Astrocyte (in vitro differentiated cells and primary cell): ENCODE results near the gene TUT4. TPM values are rescaled to one million over a fixed set of nuclear protein-coding genes. Genes with fewer than 3 reads are reported as not detected.

Source experiments
- DNase-seq: peaks from one replicate; pipeline ENCODE4 v3.0.0-alpha.2; 2010; ENCODE audit warnings: low read depth
- FAIRE-seq: peaks from 2 replicates; lab custom pipeline; 2011; peaks lifted over from hg19 to GRCh38; lab: Jason Lieb, UNC
- H2AFZ ChIP-seq: 2 replicates; pipeline ENCODE4 v1.6.0; 2012; ENCODE audit warnings: low read depth, low read length, inconsistent platforms
- H3K27ac ChIP-seq: 2 replicates; pipeline ENCODE4 v1.5.1; 2011; ENCODE audit warnings: low read depth, low read length, inconsistent platforms
- H3K27me3 ChIP-seq: 2 replicates; pipeline ENCODE4 v1.6.0; 2011; ENCODE audit warnings: low read length, inconsistent platforms; ENCODE audit not compliant: insufficient read depth
- H3K36me3 ChIP-seq: 2 replicates; pipeline ENCODE4 v1.5.1; 2011; ENCODE audit warnings: low read length, inconsistent platforms; ENCODE audit not compliant: insufficient read depth
- H3K4me1 ChIP-seq: 2 replicates; pipeline ENCODE4 v1.5.1; 2011; ENCODE audit warnings: low read length, inconsistent platforms; ENCODE audit not compliant: insufficient read depth
- H3K4me2 ChIP-seq: 2 replicates; pipeline ENCODE4 v1.6.0; 2012; ENCODE audit warnings: low read length, inconsistent platforms
- H3K4me3 ChIP-seq: 2 replicates; pipeline ENCODE4 v1.5.1; 2011; ENCODE audit warnings: low read depth, mild to moderate bottlenecking, low read length, inconsistent platforms; ENCODE audit not compliant: insufficient read depth
- H3K79me2 ChIP-seq: 2 replicates; pipeline ENCODE4 v1.6.0; 2012; ENCODE audit warnings: mild to moderate bottlenecking, low read length, inconsistent platforms; ENCODE audit not compliant: insufficient read depth
- H3K9ac ChIP-seq: 2 replicates; pipeline ENCODE4 v1.6.0; 2012; ENCODE audit warnings: mild to moderate bottlenecking, low read length, inconsistent platforms
- H3K9me3 ChIP-seq: 2 replicates; pipeline ENCODE4 v1.5.1; 2012; ENCODE audit warnings: low read depth, mild to moderate bottlenecking, low read length, inconsistent platforms; ENCODE audit not compliant: insufficient read depth
- H4K20me1 ChIP-seq: 2 replicates; pipeline ENCODE4 v1.6.0; 2012; ENCODE audit warnings: low read length, inconsistent platforms; ENCODE audit not compliant: insufficient read depth
- H3K27ac Mint-ChIP-seq: one replicate; pipeline ENCODE4 v1.8.0; 2021; ENCODE audit warnings: mild to moderate bottlenecking, mixed read lengths; ENCODE audit not compliant: unreplicated experiment
- H3K27me3 Mint-ChIP-seq: one replicate; pipeline ENCODE4 v1.8.0; 2021; ENCODE audit warnings: low read depth, mixed read lengths; ENCODE audit not compliant: unreplicated experiment
- H3K36me3 Mint-ChIP-seq: one replicate; pipeline ENCODE4 v1.8.0; 2021; ENCODE audit warnings: low read depth, mixed read lengths; ENCODE audit not compliant: unreplicated experiment
- H3K4me1 Mint-ChIP-seq: one replicate; pipeline ENCODE4 v1.8.0; 2021; ENCODE audit warnings: low read depth, mixed read lengths; ENCODE audit not compliant: unreplicated experiment
- H3K4me3 Mint-ChIP-seq: one replicate; pipeline ENCODE4 v1.8.0; 2021; ENCODE audit warnings: mild to moderate bottlenecking, moderate library complexity, mixed read lengths; ENCODE audit not compliant: unreplicated experiment
- H3K9me3 Mint-ChIP-seq: one replicate; pipeline ENCODE4 v1.8.0; 2021; ENCODE audit warnings: mild to moderate bottlenecking, mixed read lengths; ENCODE audit not compliant: unreplicated experiment
- CTCF ChIP-seq: IDR thresholded peaks from 2 replicates; pipeline ENCODE4 v1.5.1; 2011; ENCODE audit warnings: low read depth, mild to moderate bottlenecking, inconsistent platforms, low read length, moderate library complexity; ENCODE audit not compliant: insufficient read depth
- EZH2 ChIP-seq: IDR thresholded peaks from 2 replicates; pipeline ENCODE4 v1.6.1; 2012; ENCODE audit warnings: mild to moderate bottlenecking, low read length, inconsistent platforms; ENCODE audit not compliant: insufficient read depth
- total RNA-seq: library from RNA; stranded (reverse); gene quantifications from 2 replicates; pipeline ENCODE4 v1.2.1, GENCODE V29; 2021

TUT4 gene
- total RNA-seq, 1 donor from 2014 or later, result 47.0 TPM

- Histone ChIP-seq H4K20me1 (no peaks in the 10 kb centered on the region), H3K79me2 (no peaks in the 10 kb centered on the region), H2AFZ (no peak overlapping the region), H3K27me3 (peaks cover 6% of the 10 kb centered on the region), H3K4me1 (no peaks in the 10 kb centered on the region), H3K4me2 (no peak overlapping the region), H3K9ac (no peak overlapping the region), H3K4me3 (no peak overlapping the region), H3K9me3 (no peaks in the 10 kb centered on the region), H3K27ac (no peak overlapping the region), H3K36me3 (no peaks in the 10 kb centered on the region)
- no peaks in the 10 kb centered on the region for H3K9me3 Mint-ChIP-seq
- no peak overlapping the region for H3K27ac Mint-ChIP-seq
- FAIRE-seq, result no peak
- H3K4me1 Mint-ChIP-seq, result no peaks in the 10 kb centered on the region
- TF ChIP-seq EZH2 (no peak), CTCF (no peak)
- H3K36me3 Mint-ChIP-seq, result no peaks in the 10 kb centered on the region
- no peak for DNase-seq
- H3K27me3 Mint-ChIP-seq, result peaks cover 6% of the 10 kb centered on the region
- H3K4me3 Mint-ChIP-seq, result no peak overlapping the region
These were observed 40.6 kb upstream of the TUT4 start for GRCh38 chr1:52593495-52593894.

GRCh38 chr1:52592637-52593323 lies 39.9 kb upstream of the TUT4 start:
- H3K4me3 ChIP-seq, result no peak overlapping the region
- FAIRE-seq (no peak), DNase-seq (no peak)
- H3K9ac ChIP-seq, result no peak overlapping the region
- peaks cover 3% of the 10 kb centered on the region for H3K27me3 Mint-ChIP-seq
- no peak overlapping the region for H3K27ac ChIP-seq
- H3K27ac Mint-ChIP-seq, result no peak overlapping the region
- no peaks in the 10 kb centered on the region for H3K79me2 ChIP-seq
- no peak overlapping the region for H2AFZ ChIP-seq
- H3K36me3 ChIP-seq, result no peaks in the 10 kb centered on the region
- no peaks in the 10 kb centered on the region for H3K4me1 ChIP-seq
- no peaks in the 10 kb centered on the region for H3K9me3 Mint-ChIP-seq
- peaks cover 6% of the 10 kb centered on the region for H3K27me3 ChIP-seq
- H3K4me2 ChIP-seq, result no peak overlapping the region
- no peaks in the 10 kb centered on the region for H3K4me1 Mint-ChIP-seq
- H3K36me3 Mint-ChIP-seq, result no peaks in the 10 kb centered on the region
- no peak for TF ChIP-seq EZH2
- TF ChIP-seq CTCF, result no peak
- H4K20me1 ChIP-seq, result no peaks in the 10 kb centered on the region
- no peak overlapping the region for H3K4me3 Mint-ChIP-seq
- H3K9me3 ChIP-seq, result no peaks in the 10 kb centered on the region

- Mint-ChIP-seq H3K9me3 (no peaks in the 10 kb centered on the region), H3K36me3 (no peaks in the 10 kb centered on the region), H3K27me3 (peaks cover 2% of the 10 kb centered on the region), H3K27ac (no peak overlapping the region), H3K4me3 (no peak overlapping the region), H3K4me1 (peaks cover 1% of the 10 kb centered on the region)
- Histone ChIP-seq H3K9ac (no peak overlapping the region), H3K79me2 (no peaks in the 10 kb centered on the region), H4K20me1 (no peaks in the 10 kb centered on the region), H3K4me2 (no peak overlapping the region), H3K9me3 (no peaks in the 10 kb centered on the region), H3K4me1 (no peaks in the 10 kb centered on the region), H2AFZ (no peak overlapping the region), H3K27ac (no peak overlapping the region), H3K36me3 (no peaks in the 10 kb centered on the region), H3K27me3 (peaks cover 5% of the 10 kb centered on the region), H3K4me3 (no peak overlapping the region)
- no peak for DNase-seq
- no peak for TF ChIP-seq EZH2
- no peak for FAIRE-seq
These were observed 37.4 kb upstream of the TUT4 start for GRCh38 chr1:52590266-52590665.
